ENCODE data around the gene BCO1.
"Not testable (repeated sequence)": the region's sequence is repeated elsewhere in the genome, so short reads cannot be mapped to it uniquely, and the experiment has no call there.

BCO1 gene, protein sequence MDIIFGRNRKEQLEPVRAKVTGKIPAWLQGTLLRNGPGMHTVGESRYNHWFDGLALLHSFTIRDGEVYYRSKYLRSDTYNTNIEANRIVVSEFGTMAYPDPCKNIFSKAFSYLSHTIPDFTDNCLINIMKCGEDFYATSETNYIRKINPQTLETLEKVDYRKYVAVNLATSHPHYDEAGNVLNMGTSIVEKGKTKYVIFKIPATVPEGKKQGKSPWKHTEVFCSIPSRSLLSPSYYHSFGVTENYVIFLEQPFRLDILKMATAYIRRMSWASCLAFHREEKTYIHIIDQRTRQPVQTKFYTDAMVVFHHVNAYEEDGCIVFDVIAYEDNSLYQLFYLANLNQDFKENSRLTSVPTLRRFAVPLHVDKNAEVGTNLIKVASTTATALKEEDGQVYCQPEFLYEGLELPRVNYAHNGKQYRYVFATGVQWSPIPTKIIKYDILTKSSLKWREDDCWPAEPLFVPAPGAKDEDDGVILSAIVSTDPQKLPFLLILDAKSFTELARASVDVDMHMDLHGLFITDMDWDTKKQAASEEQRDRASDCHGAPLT

GRCh38 chr16:81238296-81239011, at the start of gene BCO1:
BCO1 (plus strand) TSS chr16:81238689; CDS start chr16:81238909, 220 bp downstream.
- peak; percentile 5 for DNase-seq (ENCODE audit: low spot score)

DNA sequence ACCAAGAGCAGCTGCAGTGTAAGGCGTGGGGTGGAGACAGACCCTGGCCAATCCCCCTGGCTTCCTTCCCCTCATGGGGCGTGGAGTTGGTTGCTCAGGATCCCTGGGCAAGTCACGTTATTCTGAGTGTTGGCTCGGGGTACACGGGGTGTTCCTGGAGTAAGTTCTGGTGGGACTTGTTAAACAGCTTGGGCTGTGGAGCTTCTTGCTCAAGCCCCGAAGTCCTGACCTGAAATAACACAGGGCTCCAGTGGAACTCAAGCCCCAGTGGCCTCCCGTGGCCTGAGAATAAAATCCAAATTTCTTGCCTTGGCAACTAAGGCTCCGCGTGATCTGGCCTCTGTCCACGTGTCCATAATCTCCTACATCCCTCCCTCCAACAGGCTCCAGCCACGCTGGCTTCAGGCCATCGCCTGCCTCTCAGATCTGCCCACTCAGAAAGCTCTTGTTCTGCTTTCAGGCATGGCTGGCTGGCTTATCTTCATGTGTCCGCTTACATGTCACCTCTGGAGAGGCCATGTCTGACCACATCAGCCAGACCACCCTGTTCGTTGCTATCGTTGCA, 49.3 kb upstream of the BCO1 start:
- peak; percentile 92 for DNase-seq (ENCODE audit: low spot score)

- no peak for DNase-seq (ENCODE audit: low spot score)
These were observed 47.8 kb upstream of the BCO1 start for GRCh38 chr16:81190667-81191066.

DNA sequence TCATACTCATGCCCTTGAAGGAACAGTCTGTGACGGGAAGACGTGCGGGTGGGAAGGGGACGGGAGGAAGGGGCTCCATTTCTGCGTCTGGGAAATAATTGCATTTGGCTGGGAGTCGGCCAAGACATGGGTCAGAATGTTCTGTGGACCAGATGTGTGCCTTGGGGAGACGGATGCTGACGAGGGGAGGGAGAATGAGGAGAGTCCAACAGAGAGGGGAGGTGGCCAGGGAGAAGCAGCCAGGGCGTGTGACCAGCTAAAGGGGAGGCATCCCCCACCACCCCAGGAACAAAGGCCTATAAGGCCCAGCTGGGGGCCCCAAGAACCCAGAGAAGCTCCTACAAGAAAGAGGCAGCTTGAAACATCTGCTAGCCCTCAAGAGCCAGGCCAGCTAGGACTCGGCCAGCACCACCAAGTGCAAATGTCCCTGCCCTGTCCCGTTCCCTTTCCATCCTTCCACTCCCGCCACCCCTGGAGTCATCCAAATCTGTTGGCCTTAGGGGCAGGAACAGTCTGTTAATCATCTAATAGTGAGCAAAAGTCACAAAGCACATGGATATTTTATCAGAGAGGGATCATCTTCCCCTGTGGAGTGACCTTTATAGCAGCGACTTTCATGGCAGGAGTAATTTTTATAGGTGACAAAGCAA, 42.5 kb upstream of the BCO1 start:
- DNase-seq (ENCODE audit: low spot score) = no peak

- DNase-seq (ENCODE audit: low spot score) = peak; percentile 78
These were observed 39.9 kb upstream of the BCO1 start for GRCh38 chr16:81198635-81199034.

DNA sequence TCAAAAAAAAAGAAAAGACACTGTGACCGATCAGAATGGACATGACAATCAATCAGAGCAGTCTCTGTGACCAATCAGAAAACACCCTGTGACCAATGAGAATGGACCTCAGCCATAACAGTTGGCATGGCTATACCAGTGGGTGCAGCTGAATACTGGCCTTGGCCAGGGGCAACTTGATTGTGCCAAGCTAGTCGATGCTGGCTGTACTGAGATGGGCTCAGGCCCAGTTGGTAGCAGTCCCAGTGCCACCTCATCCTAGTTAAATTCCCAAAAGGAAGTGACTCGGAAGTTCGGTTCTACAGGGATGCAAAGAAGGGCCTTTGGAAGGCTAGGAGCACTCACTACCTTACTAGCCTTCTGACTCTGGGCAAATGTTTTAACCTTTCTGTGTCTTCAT, 37.2 kb upstream of the BCO1 start:
- DNase-seq (ENCODE audit: low spot score) = peak; percentile 54

DNA sequence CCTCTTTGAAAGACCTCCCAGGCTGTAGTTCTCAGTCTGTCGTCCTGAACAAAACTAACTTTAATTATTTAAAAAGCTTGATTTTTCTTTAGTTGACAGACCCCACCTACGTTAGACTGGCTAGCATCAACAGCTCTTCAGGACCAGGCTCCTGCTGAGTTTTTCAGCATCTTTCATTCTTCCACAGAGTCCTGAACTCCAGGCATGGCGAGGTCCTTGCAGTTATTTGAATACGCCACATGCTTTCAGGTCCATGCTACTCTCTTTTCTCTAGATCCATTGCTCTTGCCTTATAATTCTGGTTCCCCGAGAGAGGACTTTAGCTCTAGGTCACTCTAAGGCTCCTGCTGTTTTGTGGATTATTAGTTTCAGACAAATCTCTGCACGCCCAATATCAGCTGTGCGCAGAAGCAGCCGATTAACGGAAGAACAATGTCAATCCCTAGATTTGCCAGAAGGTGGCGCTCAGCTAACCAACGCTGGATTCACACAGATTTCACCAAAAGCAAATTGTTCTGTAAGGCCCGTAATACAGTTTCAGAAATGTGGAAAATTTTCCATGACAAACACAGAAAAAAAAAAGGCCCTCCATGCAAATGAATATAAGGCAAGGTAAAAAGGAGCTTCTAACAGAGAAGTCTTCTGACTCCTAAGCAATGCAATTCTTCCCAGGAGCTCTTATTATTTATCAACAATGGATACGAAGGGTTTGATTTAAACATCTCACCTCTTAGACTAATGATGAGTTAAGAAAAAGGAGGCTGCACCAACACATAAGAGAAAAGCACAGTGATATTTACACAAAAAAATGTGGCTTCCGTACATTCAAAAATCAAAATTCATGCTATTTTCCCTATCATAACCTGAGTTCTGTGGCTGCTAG, 33.5 kb upstream of the BCO1 start:
- peak; percentile 78 for DNase-seq (ENCODE audit: low spot score)

DNA sequence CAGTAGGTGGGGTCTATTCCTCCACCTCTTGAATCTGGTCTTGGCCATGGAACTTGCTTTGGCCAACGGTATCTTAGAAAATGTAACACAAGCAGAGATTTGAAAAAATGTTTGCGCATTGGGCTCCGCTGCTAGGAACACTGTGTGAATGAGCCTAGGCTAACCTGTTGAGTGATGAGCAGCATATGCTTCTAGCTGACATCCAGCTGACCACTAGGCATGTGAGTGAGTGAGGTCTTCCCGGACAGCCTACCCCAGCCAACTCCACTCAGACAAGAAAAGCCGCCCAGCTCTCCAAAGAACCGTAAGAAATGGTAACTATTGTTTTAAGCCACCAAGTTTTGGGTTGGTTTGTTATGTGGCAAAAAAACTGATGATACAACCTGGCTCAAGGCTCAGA, 31.4 kb upstream of the BCO1 start:
- no peak for DNase-seq (ENCODE audit: low spot score)

GRCh38 chr16:81210807-81211206, 27.7 kb upstream of the BCO1 start:
- DNase-seq (ENCODE audit: low spot score) = no peak

GRCh38 chr16:81212830-81213465, 25.5 kb upstream of the BCO1 start:
- no peak for DNase-seq (ENCODE audit: low spot score)

GRCh38 chr16:81214745-81215166, 23.7 kb upstream of the BCO1 start:
- no peak for DNase-seq (ENCODE audit: low spot score)

DNA sequence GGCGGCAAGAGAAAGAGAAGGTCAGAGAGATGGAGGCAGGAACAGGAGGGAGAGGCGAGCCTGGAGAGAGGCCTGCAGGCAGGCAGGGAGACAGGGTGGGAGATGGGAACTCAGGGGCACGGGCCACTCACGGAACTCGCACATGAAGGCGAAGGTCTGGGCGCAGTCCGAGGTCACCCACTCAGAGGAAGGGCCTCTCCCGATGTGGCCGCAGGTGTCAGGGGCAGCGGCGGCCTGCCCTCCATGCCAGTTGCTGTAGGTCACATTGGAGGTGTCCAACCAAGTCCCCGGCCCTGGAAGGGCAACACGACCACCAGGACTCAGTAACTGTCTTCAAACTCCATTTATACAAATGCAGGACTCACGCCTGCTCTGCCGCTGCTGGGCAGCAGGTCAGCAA, 22.4 kb upstream of the BCO1 start:
- DNase-seq (ENCODE audit: low spot score) = no peak

DNA sequence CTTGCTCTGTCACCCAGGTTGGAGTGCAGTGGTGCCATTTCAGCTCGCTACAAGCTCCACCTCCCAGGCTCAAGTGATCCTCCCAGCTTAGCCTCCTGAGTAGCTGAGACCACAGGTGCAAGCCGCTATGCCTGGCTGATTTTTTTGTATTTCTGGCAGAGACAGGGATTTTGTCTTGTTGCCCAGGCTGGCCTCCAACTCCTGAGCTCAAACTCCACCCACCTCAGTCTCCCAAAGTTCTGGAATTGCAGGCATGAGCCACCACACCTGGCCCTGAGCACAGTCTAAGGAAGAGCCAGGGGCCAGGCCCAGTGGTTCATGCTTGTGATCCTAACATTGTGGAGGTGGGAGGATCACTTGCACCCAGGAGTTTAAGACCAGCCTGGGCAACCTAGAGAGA, 21.8 kb upstream of the BCO1 start:
- DNase-seq (ENCODE audit: low spot score) = no peak

- no peak for DNase-seq (ENCODE audit: low spot score)
These were observed 19.3 kb upstream of the BCO1 start for GRCh38 chr16:81219151-81219550.

DNA sequence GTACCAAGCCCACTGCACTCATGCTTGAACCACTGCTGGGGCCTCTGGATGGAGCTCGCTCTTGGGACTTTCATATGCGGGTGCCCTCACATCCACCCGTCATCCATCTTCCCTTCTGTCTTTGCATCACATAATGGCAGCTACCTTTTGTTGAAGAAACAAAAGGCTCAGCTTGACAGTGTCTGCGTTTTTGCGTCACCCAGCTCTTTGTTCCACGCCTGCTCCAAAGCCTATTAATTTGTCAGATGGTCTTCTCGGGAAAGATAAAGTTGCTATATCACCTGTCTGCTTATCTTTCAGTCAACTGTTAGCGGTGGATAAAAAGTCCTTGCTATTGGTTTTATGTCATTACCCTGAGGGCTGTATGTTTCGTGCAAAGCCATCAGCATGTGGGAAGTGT, 18.1 kb upstream of the BCO1 start:
- no peak for DNase-seq (ENCODE audit: low spot score)

- no peak for DNase-seq (ENCODE audit: low spot score)
These were observed 16.8 kb upstream of the BCO1 start for GRCh38 chr16:81221731-81222130.

DNA sequence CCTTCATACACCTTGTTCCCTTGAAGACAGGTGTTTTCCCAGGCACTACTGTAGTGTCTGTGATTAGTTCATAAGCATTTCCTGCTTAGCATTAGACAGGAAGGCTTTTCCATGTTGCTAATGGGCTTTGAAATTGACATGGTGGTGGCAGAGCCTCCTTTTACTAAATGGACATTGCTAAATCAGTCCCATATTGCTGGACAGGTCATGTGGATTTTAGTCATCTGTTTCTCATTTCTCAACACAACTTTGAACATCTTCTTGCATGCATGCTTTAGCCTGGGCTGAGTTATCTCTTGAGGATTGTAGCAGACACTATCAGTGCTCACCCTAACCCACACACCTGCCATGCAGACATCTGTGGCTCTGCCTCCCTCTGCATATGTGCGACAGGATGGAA, 13.7 kb upstream of the BCO1 start:
- no peak for DNase-seq (ENCODE audit: low spot score)

- DNase-seq (ENCODE audit: low spot score) = not testable (repeated sequence)
These were observed 12.8 kb upstream of the BCO1 start for GRCh38 chr16:81225697-81226096.

DNA sequence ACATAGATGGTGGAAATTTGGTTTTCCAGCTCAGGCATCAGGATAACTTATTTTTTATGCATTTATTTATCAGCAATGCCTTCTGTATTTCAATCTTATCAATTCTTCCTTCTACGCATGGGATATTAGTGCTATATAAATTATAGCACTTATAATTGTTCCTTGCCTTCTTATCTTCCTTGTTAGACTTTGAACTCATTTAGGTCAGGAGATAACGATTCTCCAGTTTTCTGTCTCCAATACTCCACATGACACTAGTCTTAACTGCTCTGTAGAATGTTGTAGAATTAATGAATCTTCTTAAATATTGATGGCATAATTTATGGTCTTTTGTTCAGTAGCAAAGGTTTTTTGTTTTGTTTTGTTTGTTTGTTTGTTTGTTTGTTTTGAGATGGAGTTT, 10.7 kb upstream of the BCO1 start:
- no peak for DNase-seq (ENCODE audit: low spot score)

GRCh38 chr16:81229811-81230210, 8.7 kb upstream of the BCO1 start:
- no peak for DNase-seq (ENCODE audit: low spot score)

- no peak for DNase-seq (ENCODE audit: low spot score)
These were observed 7.5 kb upstream of the BCO1 start for GRCh38 chr16:81231014-81231413.

Data from globus pallidus (tissue), 1 donor.